Measurements from ENCODE around the gene CEMIP. TPM values are rescaled to one million over a fixed set of nuclear protein-coding genes. Genes with fewer than 3 reads are reported as not detected.
A peak's percentile ranks its signal among the peaks of the same experiment; 100 is the strongest.

CEMIP gene
- total and polyA plus RNA-seq, 2 of the 13 experiments (the other 11 are each of a cell fraction or from before 2014, with no cell fraction given): 4.3 to 28.5 TPM

DNA sequence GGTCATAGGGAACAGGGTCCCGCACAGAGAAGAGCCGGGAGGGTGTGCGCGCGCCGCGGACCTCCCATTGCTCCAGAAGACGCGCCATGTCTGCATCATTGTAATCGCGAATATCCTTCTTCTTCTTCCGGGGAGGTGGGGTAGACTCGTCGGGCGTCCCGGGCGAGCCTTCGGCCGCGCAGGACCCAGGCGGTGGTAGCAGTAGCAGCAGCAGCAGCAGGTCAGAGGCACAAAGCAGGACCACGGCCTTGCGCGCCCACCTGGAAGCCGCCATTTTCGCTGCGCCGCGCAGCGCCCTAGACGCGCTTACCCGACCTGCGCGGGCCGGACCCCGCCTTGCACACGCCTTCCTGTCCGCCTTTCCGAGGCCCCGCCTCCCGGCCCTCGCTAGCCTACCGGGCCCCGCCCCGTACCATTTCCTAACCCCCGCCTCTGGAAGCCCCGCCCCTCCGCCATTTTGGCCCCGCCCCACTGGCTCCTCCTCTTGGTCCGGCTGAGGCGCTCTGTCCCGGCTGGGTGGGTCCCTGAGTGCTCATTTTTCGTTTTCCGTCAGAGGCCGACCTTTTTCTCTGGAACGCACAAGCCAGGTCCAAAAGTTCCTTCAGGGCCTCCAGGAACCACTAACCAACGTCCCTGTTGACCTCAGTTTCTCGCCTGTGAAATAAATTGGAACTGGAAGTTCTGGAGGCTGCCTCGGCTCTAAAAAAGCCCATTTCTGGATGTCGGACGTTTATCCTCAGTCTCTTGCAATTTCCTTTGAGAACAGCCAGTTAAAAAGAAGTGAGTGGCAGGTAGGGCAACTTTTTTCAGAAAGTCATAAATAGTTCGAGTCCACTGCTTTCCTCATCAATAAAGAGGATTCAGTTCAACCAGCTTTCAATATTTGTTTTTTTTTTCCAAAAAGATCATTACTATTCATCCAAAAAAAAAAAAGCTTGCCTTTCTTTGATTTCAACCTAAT is 210.6 kb downstream of the CEMIP start, which contains the start of gene MESD (continued):
- no peak; a peak in 1 of 4 replicates for TF ChIP-seq EP300 (IDR thresholded peaks at IDR 0.05; ENCODE audit: low read depth in 2 of 2, low read length in 2 of 2)
- no peak for TF ChIP-seq EP300 (CRISPR knock-in tag; IDR thresholded peaks at IDR 0.05; ENCODE audit: borderline replicate concordance)
- no peak for TF ChIP-seq DNMT3B (CRISPR knock-in tag; conservative IDR thresholded peaks at IDR 0.05)
- TF ChIP-seq, protein P1, sequence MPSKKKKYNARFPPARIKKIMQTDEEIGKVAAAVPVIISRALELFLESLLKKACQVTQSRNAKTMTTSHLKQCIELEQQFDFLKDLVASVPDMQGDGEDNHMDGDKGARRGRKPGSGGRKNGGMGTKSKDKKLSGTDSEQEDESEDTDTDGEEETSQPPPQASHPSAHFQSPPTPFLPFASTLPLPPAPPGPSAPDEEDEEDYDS (CRISPR knock-in tag; IDR thresholded peaks at IDR 0.05): peak; percentile 72
- no peak for TF ChIP-seq JUNB (CRISPR knock-in tag; IDR thresholded peaks at IDR 0.05; ENCODE audit: borderline replicate concordance)
- no peak for TF ChIP-seq ZNF275 (CRISPR knock-in tag; IDR thresholded peaks at IDR 0.05; ENCODE audit: borderline replicate concordance)
- no peak for TF ChIP-seq CREB3 (CRISPR knock-in tag; IDR thresholded peaks at IDR 0.05)
- no peak for TF ChIP-seq ZNF83 (CRISPR knock-in tag; IDR thresholded peaks at IDR 0.05; ENCODE audit: borderline replicate concordance)
- TF ChIP-seq ZNF761 (CRISPR knock-in tag; conservative IDR thresholded peaks at IDR 0.05): no peak
- TF ChIP-seq ZBTB8A (CRISPR knock-in tag; IDR thresholded peaks at IDR 0.05; ENCODE audit: borderline replicate concordance, low read depth): no peak
- no peak; the same call in none of the 2 replicates for TF ChIP-seq XBP1 (CRISPR knock-in tag; IDR thresholded peaks at IDR 0.05)
- no peak for TF ChIP-seq ZNF124 (CRISPR knock-in tag; IDR thresholded peaks at IDR 0.05)
- TF ChIP-seq ATRX (CRISPR knock-in tag; IDR thresholded peaks at IDR 0.05; ENCODE audit: borderline replicate concordance): no peak
- peak; percentile 67 for TF ChIP-seq UBTF (CRISPR knock-in tag; IDR thresholded peaks at IDR 0.05)
- TF ChIP-seq, protein P2, sequence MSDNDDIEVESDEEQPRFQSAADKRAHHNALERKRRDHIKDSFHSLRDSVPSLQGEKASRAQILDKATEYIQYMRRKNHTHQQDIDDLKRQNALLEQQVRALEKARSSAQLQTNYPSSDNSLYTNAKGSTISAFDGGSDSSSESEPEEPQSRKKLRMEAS (IDR thresholded peaks at IDR 0.05): peak; percentile 65; the same call in 1 of the 2 replicates
- peak; percentile 42 for TF ChIP-seq SKI (IDR thresholded peaks at IDR 0.05; ENCODE audit: partially characterized antibody)
- no peak for TF ChIP-seq ZNF878 (CRISPR knock-in tag; IDR thresholded peaks at IDR 0.05)
